Neural progenitor cell (in vitro differentiated cells): ENCODE measurements around the gene ARHGAP24. TPM values are rescaled to one million over a fixed set of nuclear protein-coding genes. Genes with fewer than 3 reads are reported as not detected.

Source experiments
- DNase-seq: peaks from one replicate; pipeline ENCODE4 v3.0.0-alpha.2; 2016; ENCODE audit warnings: low spot score
- H2AFZ ChIP-seq: fragments of 200-600 bp; sonication (generic); replicated peaks from 2 replicates; pipeline ENCODE4 v1.6.1; 2016; ENCODE audit warnings: antibody characterized with exemption
- H3F3A ChIP-seq: fragments of 200-600 bp; sonication (generic); 2 replicates; pipeline ENCODE4 v1.6.1; 2016; ENCODE audit warnings: antibody characterized with exemption, low read depth
- H3K27ac ChIP-seq: fragments of 200-600 bp; sonication (generic); 2 replicates; pipeline ENCODE4 v1.5.1; 2016; ENCODE audit warnings: mild to moderate bottlenecking
- H3K27me3 ChIP-seq: fragments of 200-600 bp; sonication (generic); 2 replicates; pipeline ENCODE4 v1.6.1; 2016; ENCODE audit warnings: mild to moderate bottlenecking, moderate library complexity
- H3K36me3 ChIP-seq: fragments of 200-600 bp; sonication (generic); 2 replicates; pipeline ENCODE4 v1.5.1; 2016
- H3K4me1 ChIP-seq: fragments of 200-600 bp; sonication (generic); 2 replicates; pipeline ENCODE4 v1.6.1; 2016; ENCODE audit warnings: mixed run types
- H3K4me2 ChIP-seq: fragments of 200-600 bp; sonication (generic); 2 replicates; pipeline ENCODE4 v1.6.1; 2016
- H3K4me3 ChIP-seq: fragments of 200-600 bp; sonication (generic); 2 replicates; pipeline ENCODE4 v1.5.1; 2016
- H3K79me2 ChIP-seq: fragments of 200-600 bp; sonication (generic); 2 replicates; pipeline ENCODE4 v1.6.1; 2016; ENCODE audit warnings: low read depth
- H3K9ac ChIP-seq: fragments of 200-600 bp; sonication (generic); 2 replicates; pipeline ENCODE4 v1.6.1; 2016
- H3K9me3 ChIP-seq: fragments of 200-600 bp; sonication (generic); 2 replicates; pipeline ENCODE4 v1.5.1; 2016; ENCODE audit warnings: low read depth
- H4K20me1 ChIP-seq: fragments of 200-600 bp; sonication (generic); 2 replicates; pipeline ENCODE4 v1.6.1; 2016; ENCODE audit warnings: low read depth
- H3K27ac Mint-ChIP-seq: 3 replicates; pipeline ENCODE4 v1.8.0; 2021; ENCODE audit warnings: mixed read lengths
- H3K27me3 Mint-ChIP-seq: 2 replicates; pipeline ENCODE4 v1.8.0; 2022; ENCODE audit warnings: low read depth, mild to moderate bottlenecking, inconsistent platforms, moderate library complexity, mixed read lengths; ENCODE audit not compliant: insufficient read depth
- H3K36me3 Mint-ChIP-seq: 3 replicates; pipeline ENCODE4 v1.8.0; 2021; ENCODE audit warnings: mixed read lengths
- H3K4me1 Mint-ChIP-seq: 3 replicates; pipeline ENCODE4 v1.8.0; 2021; ENCODE audit warnings: mixed read lengths
- H3K4me3 Mint-ChIP-seq: 3 replicates; pipeline ENCODE4 v1.8.0; 2021; ENCODE audit warnings: mild to moderate bottlenecking, moderate library complexity, mixed read lengths
- H3K9me3 Mint-ChIP-seq: 3 replicates; pipeline ENCODE4 v1.8.0; 2020; ENCODE audit warnings: mixed read lengths
- CTCF ChIP-seq: fragments of 200-600 bp; sonication (generic); IDR thresholded peaks from 2 replicates; pipeline ENCODE4 v1.5.1; 2017; ENCODE audit warnings: antibody characterized with exemption, mild to moderate bottlenecking
- EZH2 ChIP-seq: fragments of 200-600 bp; sonication (generic); IDR thresholded peaks from 2 replicates; pipeline ENCODE4 v1.6.1; 2017; ENCODE audit warnings: antibody characterized with exemption, mild to moderate bottlenecking, moderate library complexity
- EZH2phosphoT487 ChIP-seq: fragments of 200-600 bp; sonication (generic); IDR thresholded peaks from 2 replicates; pipeline ENCODE4 v1.6.1; 2017; ENCODE audit warnings: antibody characterized with exemption
- total RNA-seq: library from RNA; depleted of rRNA; stranded (reverse); fragments of >200 nt; gene quantifications from 2 replicates; pipeline ENCODE4 v1.2.3, GENCODE V29; 2015; ENCODE audit warnings: low replicate concordance

ARHGAP24 gene
- total RNA-seq, 1 donor from 2014 or later = 2.2 TPM

GRCh38 chr4:85520765-85521749 is 46.1 kb downstream of the ARHGAP24 start:
- no peak overlapping the region for H3K4me3 ChIP-seq
- Mint-ChIP-seq H3K27me3 (no peaks in the 10 kb centered on the region), H3K36me3 (no peaks in the 10 kb centered on the region), H3K9me3 (no peaks in the 10 kb centered on the region), H3K4me1 (no peaks in the 10 kb centered on the region), H3K4me3 (no peak overlapping the region), H3K27ac (no peak overlapping the region)
- no peak overlapping the region for H3K4me2 ChIP-seq
- no peaks in the 10 kb centered on the region for H3F3A ChIP-seq
- no peaks in the 10 kb centered on the region for H4K20me1 ChIP-seq
- H3K9me3 ChIP-seq = no peaks in the 10 kb centered on the region
- no peaks in the 10 kb centered on the region for H3K79me2 ChIP-seq
- no peak for DNase-seq
- no peaks in the 10 kb centered on the region for H3K36me3 ChIP-seq
- no peak overlapping the region for H3K9ac ChIP-seq
- no peak overlapping the region for H3K27ac ChIP-seq
- H3K4me1 ChIP-seq = no peaks in the 10 kb centered on the region
- H3K27me3 ChIP-seq = no peaks in the 10 kb centered on the region
- no peak overlapping the region for H2AFZ ChIP-seq
- no peak for TF ChIP-seq EZH2phosphoT487
- no peak for TF ChIP-seq EZH2
- TF ChIP-seq CTCF = no peak

GRCh38 chr4:85522277-85522676 is 47.3 kb downstream of the ARHGAP24 start:
- Histone ChIP-seq H3F3A (no peaks in the 10 kb centered on the region), H3K9ac (no peak overlapping the region), H4K20me1 (no peaks in the 10 kb centered on the region), H3K9me3 (no peaks in the 10 kb centered on the region), H2AFZ (no peak overlapping the region), H3K36me3 (no peaks in the 10 kb centered on the region), H3K4me1 (no peaks in the 10 kb centered on the region), H3K4me3 (no peak overlapping the region), H3K4me2 (no peak overlapping the region), H3K79me2 (no peaks in the 10 kb centered on the region), H3K27me3 (no peaks in the 10 kb centered on the region), H3K27ac (no peak overlapping the region)
- Mint-ChIP-seq H3K4me1 (no peaks in the 10 kb centered on the region), H3K36me3 (no peaks in the 10 kb centered on the region), H3K4me3 (no peak overlapping the region), H3K27ac (no peak overlapping the region), H3K27me3 (no peaks in the 10 kb centered on the region), H3K9me3 (no peaks in the 10 kb centered on the region)
- TF ChIP-seq CTCF (no peak), EZH2phosphoT487 (no peak), EZH2 (no peak)
- no peak for DNase-seq

GRCh38 chr4:85522836-85523235 is 47.9 kb downstream of the ARHGAP24 start:
- H3K36me3 ChIP-seq = no peaks in the 10 kb centered on the region
- H3K9me3 ChIP-seq = no peaks in the 10 kb centered on the region
- no peaks in the 10 kb centered on the region for H3K4me1 Mint-ChIP-seq
- H3F3A ChIP-seq = no peaks in the 10 kb centered on the region
- H3K4me3 Mint-ChIP-seq = no peak overlapping the region
- no peaks in the 10 kb centered on the region for H4K20me1 ChIP-seq
- H3K4me2 ChIP-seq = no peak overlapping the region
- no peak overlapping the region for H3K27ac Mint-ChIP-seq
- no peaks in the 10 kb centered on the region for H3K27me3 ChIP-seq
- no peaks in the 10 kb centered on the region for H3K79me2 ChIP-seq
- no peaks in the 10 kb centered on the region for H3K27me3 Mint-ChIP-seq
- TF ChIP-seq EZH2phosphoT487 (no peak), EZH2 (no peak), CTCF (no peak)
- no peaks in the 10 kb centered on the region for H3K36me3 Mint-ChIP-seq
- no peak overlapping the region for H3K9ac ChIP-seq
- DNase-seq = no peak
- no peak overlapping the region for H3K27ac ChIP-seq
- H3K4me3 ChIP-seq = no peak overlapping the region
- H3K4me1 ChIP-seq = no peaks in the 10 kb centered on the region
- H3K9me3 Mint-ChIP-seq = no peaks in the 10 kb centered on the region
- no peak overlapping the region for H2AFZ ChIP-seq
